SK-N-SH (cell line): ENCODE measurements around the gene BCAS3. TPM values are rescaled to one million over a fixed set of nuclear protein-coding genes. Genes with fewer than 3 reads are reported as not detected.

Experiments
- CTCF ChIA-PET: fragments of 300-600, 350-600 bp; formaldehyde crosslinking; extraction: SDS; loops from one replicate; lab custom pipeline; 2021; lab: Yijun Ruan, JAX
- POLR2A ChIA-PET: fragments of 350-600 bp; sonication (Branson Sonifier 250); formaldehyde crosslinking; extraction: SDS; loops from one replicate; lab custom pipeline; 2020; ENCODE audit warnings: antibody characterized with exemption, inconsistent platforms; lab: Yijun Ruan, JAX
- DNase-seq: peaks from one replicate; pipeline ENCODE4 v3.0.0; 2012
- H2AFZ ChIP-seq: fragments of 200-600 bp; sonication (generic); 2 replicates; pipeline ENCODE4 v1.8.1; 2016; ENCODE audit warnings: antibody characterized with exemption, mild to moderate bottlenecking, low read depth
- H3F3A ChIP-seq: fragments of 200-600 bp; sonication (generic); replicated peaks from 2 replicates; pipeline ENCODE3; 2016; ENCODE audit warnings: antibody characterized with exemption, mild to moderate bottlenecking; ENCODE audit not compliant: insufficient read depth
- H3K27ac ChIP-seq, 2 experiments: fragments of 200-500 bp in 1 of 2; fragments of 200-600 bp in 1 of 2; sonication (Bioruptor generic) in 1 of 2; sonication (generic), shearing (Covaris generic) in 1 of 2; 2 replicates each; pipeline versions ENCODE4 v1.5.1 to v1.6.1; 2014 to 2016; ENCODE audit warnings: low read depth in 2 of 2, inconsistent platforms in 1 of 2, low read length in 1 of 2, mild to moderate bottlenecking in 1 of 2, mixed read lengths in 1 of 2
- H3K27me3 ChIP-seq: fragments of 200-600 bp; sonication (generic), shearing (Covaris generic); 2 replicates; pipeline ENCODE4 v1.6.1; 2016; ENCODE audit warnings: mixed run types; ENCODE audit not compliant: insufficient read depth
- H3K36me3 ChIP-seq, 2 experiments: fragments of 200-500 bp in 1 of 2; fragments of 200-600 bp in 1 of 2; sonication (Bioruptor generic) in 1 of 2; sonication (generic) in 1 of 2; replicated peaks in 1 of 2; 2 replicates each; pipeline versions ENCODE3 to v1.5.1; 2014 to 2016; ENCODE audit warnings: low read length in 1 of 2, mild to moderate bottlenecking in 1 of 2; ENCODE audit not compliant: insufficient read depth in 2 of 2, control insufficient read depth in 1 of 2
- H3K4me1 ChIP-seq, 2 experiments: fragments of 200-500 bp in 1 of 2; fragments of 200-600 bp in 1 of 2; sonication (Bioruptor generic) in 1 of 2; sonication (generic), shearing (Covaris generic) in 1 of 2; 2 replicates each; pipeline versions ENCODE4 v1.5.1 to v1.6.1; 2014 to 2016; ENCODE audit warnings: low read depth in 1 of 2, low read length in 1 of 2, mixed run types in 1 of 2; ENCODE audit not compliant: insufficient read depth in 2 of 2, control insufficient read depth in 1 of 2
- H3K4me2 ChIP-seq: fragments of 200-600 bp; sonication (generic), shearing (Covaris generic); 2 replicates; pipeline ENCODE4 v1.6.1; 2017; ENCODE audit warnings: mixed run types
- H3K4me3 ChIP-seq, 2 experiments: fragments of 200-500 bp in 1 of 2; fragments of 200-600 bp in 1 of 2; sonication (Bioruptor generic) in 1 of 2; sonication (generic), shearing (Covaris generic) in 1 of 2; 2 replicates each; pipeline versions ENCODE4 v1.5.1 to v1.8.1; 2014 to 2016; ENCODE audit warnings: low read depth in 2 of 2, inconsistent platforms in 1 of 2, low read length in 1 of 2, mild to moderate bottlenecking in 1 of 2, mixed read lengths in 1 of 2, moderate library complexity in 1 of 2
- H3K79me2 ChIP-seq: fragments of 200-600 bp; sonication (generic); 2 replicates; pipeline ENCODE4 v1.8.1; 2017; ENCODE audit warnings: mild to moderate bottlenecking; ENCODE audit not compliant: insufficient read depth
- H3K9ac ChIP-seq: fragments of 200-600 bp; sonication (generic); 2 replicates; pipeline ENCODE4 v1.6.1; 2017; ENCODE audit warnings: mixed run types
- H3K9me2 ChIP-seq: fragments of 200-600 bp; sonication (generic); 2 replicates; pipeline ENCODE4 v1.6.1; 2017; ENCODE audit warnings: mixed run types
- H3K9me3 ChIP-seq: fragments of 200-600 bp; sonication (generic); 2 replicates; pipeline ENCODE4 v1.6.1; 2017; ENCODE audit warnings: mixed run types, mild to moderate bottlenecking, moderate library complexity
- H4K20me1 ChIP-seq: fragments of 200-600 bp; sonication (generic); 2 replicates; pipeline ENCODE4 v1.6.1; 2017; ENCODE audit warnings: mild to moderate bottlenecking, mixed run types; ENCODE audit not compliant: insufficient read depth
- EZH2phosphoT487 ChIP-seq: fragments of 200-600 bp; sonication (generic); IDR thresholded peaks from 2 replicates; pipeline ENCODE4 v1.6.1; 2017; ENCODE audit warnings: low read depth, mixed run types, mild to moderate bottlenecking, antibody characterized with exemption, moderate library complexity, borderline replicate concordance
- FOXM1 ChIP-seq: IDR thresholded peaks from 2 replicates; pipeline ENCODE4 v1.4.0; 2012; ENCODE audit warnings: low read depth, mild to moderate bottlenecking
- GATA2 ChIP-seq: sonication (generic); formaldehyde crosslinking; IDR thresholded peaks from 2 replicates; pipeline ENCODE4 v1.5.0; 2020; ENCODE audit warnings: mild to moderate bottlenecking, missing genetic modification reagents
- MXI1 ChIP-seq: IDR thresholded peaks from 2 replicates; pipeline ENCODE4 v1.6.1; 2012; ENCODE audit warnings: mild to moderate bottlenecking, low read depth, low read length, improper control_type of control experiment
- NFIC ChIP-seq: IDR thresholded peaks from 2 replicates; pipeline ENCODE4 v1.4.0; 2012; ENCODE audit warnings: borderline replicate concordance
- NRF1 ChIP-seq: IDR thresholded peaks from 2 replicates; pipeline ENCODE4 v1.6.1; 2012; ENCODE audit warnings: low read depth, mild to moderate bottlenecking, low read length
- RCOR1 ChIP-seq: fragments of 150-350 bp; IDR thresholded peaks from 2 replicates; pipeline ENCODE4 v1.6.1; 2017; ENCODE audit warnings: antibody characterized with exemption, low read length
- SIN3A ChIP-seq: IDR thresholded peaks from 2 replicates; pipeline ENCODE4 v1.6.1; 2012; ENCODE audit warnings: low read depth, mild to moderate bottlenecking, low read length, moderate library complexity, borderline replicate concordance
- TAF1 ChIP-seq: IDR thresholded peaks from 2 replicates; pipeline ENCODE4 v1.6.1; 2012; ENCODE audit warnings: low read depth, mild to moderate bottlenecking, low read length, moderate library complexity, borderline replicate concordance
- TCF12 ChIP-seq: IDR thresholded peaks from 2 replicates; pipeline ENCODE4 v1.4.0; 2012
- USF1 ChIP-seq: IDR thresholded peaks from 2 replicates; pipeline ENCODE4 v1.4.0; 2012; ENCODE audit warnings: low read depth, borderline replicate concordance
- WGBS: methylation state at CpG from one replicate; pipeline ENCODE4 v1.1.6; 2017; ENCODE audit warnings: low lambda C conversion rate; 5-methylcytosine and 5-hydroxymethylcytosine counted together
- polyA plus RNA-seq, 3 experiments: library from polyadenylated mRNA; depleted of rRNA; stranded (reverse); fragments of >200 nt; gene quantifications; 2 replicates each; pipeline ENCODE4 v1.2.3, GENCODE V29; 2012
- TF ChIP-seq, protein P1 (sequence below): IDR thresholded peaks from 2 replicates; pipeline ENCODE4 v1.4.0; 2012; ENCODE audit warnings: low read depth
- TF ChIP-seq, protein P2 (sequence below): fragments of 200-600 bp; sonication (generic); IDR thresholded peaks from 2 replicates; pipeline ENCODE4 v1.6.1; 2017; ENCODE audit warnings: antibody characterized with exemption, mild to moderate bottlenecking, moderate library complexity
- TF ChIP-seq, protein P3 (sequence below): IDR thresholded peaks from 2 replicates; pipeline ENCODE4 v1.4.0; 2012; ENCODE audit warnings: low read depth, borderline replicate concordance

BCAS3 gene
- polyA plus RNA-seq, 1 of the 3 experiments (the other 2 are of a cell fraction) = 5.9 TPM

DNA sequence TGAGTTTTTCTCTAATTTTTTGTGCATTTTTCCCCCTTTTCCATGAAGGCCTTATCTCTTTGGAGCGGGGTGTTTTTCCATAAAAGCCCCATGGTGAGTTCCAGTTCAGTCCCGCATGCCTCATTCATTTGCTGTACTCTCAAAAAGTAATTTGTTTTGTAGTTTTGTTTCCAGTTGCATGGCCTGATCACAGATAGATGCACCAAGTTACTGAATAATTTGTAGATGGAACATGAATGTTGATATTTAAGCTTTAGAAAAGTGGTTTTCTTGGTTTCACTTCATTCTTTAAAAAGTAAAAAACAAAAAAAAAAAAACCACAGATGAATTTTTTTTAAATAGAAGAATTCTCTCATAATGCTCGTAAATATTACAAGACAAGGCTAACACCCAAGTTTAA is 349.2 kb downstream of the BCAS3 start (continued):
- TF ChIP-seq, protein P1, sequence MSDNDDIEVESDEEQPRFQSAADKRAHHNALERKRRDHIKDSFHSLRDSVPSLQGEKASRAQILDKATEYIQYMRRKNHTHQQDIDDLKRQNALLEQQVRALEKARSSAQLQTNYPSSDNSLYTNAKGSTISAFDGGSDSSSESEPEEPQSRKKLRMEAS = no peak
- no peak for TF ChIP-seq SIN3A
- no peak for TF ChIP-seq NFIC

- POLR2A ChIA-PET = no interaction called here
Measured at GRCh38 chr17:61029181-61029580, 351.5 kb downstream of the BCAS3 start.

More at GRCh38 chr17:61029181-61029580, 351.5 kb downstream of the BCAS3 start:
- no peaks in the 10 kb centered on the region; a peak in 1 of 4 replicates for H3K4me1 ChIP-seq
- no peaks in the 10 kb centered on the region for H3F3A ChIP-seq
- no peak for TF ChIP-seq NFIC
- no peak for TF ChIP-seq TCF12
- no peak for TF ChIP-seq EZH2phosphoT487
- TF ChIP-seq TAF1 = no peak
- TF ChIP-seq NRF1 = no peak
- no peak for TF ChIP-seq USF1
- no peak for TF ChIP-seq MXI1
- TF ChIP-seq GATA2 (CRISPR knock-in tag) = no peak
- TF ChIP-seq, protein P2, sequence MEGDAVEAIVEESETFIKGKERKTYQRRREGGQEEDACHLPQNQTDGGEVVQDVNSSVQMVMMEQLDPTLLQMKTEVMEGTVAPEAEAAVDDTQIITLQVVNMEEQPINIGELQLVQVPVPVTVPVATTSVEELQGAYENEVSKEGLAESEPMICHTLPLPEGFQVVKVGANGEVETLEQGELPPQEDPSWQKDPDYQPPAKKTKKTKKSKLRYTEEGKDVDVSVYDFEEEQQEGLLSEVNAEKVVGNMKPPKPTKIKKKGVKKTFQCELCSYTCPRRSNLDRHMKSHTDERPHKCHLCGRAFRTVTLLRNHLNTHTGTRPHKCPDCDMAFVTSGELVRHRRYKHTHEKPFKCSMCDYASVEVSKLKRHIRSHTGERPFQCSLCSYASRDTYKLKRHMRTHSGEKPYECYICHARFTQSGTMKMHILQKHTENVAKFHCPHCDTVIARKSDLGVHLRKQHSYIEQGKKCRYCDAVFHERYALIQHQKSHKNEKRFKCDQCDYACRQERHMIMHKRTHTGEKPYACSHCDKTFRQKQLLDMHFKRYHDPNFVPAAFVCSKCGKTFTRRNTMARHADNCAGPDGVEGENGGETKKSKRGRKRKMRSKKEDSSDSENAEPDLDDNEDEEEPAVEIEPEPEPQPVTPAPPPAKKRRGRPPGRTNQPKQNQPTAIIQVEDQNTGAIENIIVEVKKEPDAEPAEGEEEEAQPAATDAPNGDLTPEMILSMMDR = no peak
- TF ChIP-seq, protein P3, sequence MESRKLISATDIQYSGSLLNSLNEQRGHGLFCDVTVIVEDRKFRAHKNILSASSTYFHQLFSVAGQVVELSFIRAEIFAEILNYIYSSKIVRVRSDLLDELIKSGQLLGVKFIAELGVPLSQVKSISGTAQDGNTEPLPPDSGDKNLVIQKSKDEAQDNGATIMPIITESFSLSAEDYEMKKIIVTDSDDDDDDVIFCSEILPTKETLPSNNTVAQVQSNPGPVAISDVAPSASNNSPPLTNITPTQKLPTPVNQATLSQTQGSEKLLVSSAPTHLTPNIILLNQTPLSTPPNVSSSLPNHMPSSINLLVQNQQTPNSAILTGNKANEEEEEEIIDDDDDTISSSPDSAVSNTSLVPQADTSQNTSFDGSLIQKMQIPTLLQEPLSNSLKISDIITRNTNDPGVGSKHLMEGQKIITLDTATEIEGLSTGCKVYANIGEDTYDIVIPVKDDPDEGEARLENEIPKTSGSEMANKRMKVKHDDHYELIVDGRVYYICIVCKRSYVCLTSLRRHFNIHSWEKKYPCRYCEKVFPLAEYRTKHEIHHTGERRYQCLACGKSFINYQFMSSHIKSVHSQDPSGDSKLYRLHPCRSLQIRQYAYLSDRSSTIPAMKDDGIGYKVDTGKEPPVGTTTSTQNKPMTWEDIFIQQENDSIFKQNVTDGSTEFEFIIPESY = no peak
- no peak for TF ChIP-seq FOXM1
- no peak for TF ChIP-seq RCOR1
- peaks cover 0 to 2% of the 10 kb centered on the region in 2 experiments for H3K36me3 ChIP-seq
- H3K79me2 ChIP-seq = no peaks in the 10 kb centered on the region
- no peaks in the 10 kb centered on the region for H4K20me1 ChIP-seq
- no peaks in the 10 kb centered on the region for H3K27me3 ChIP-seq
- no peak overlapping the region for H3K27ac ChIP-seq
- H3K9ac ChIP-seq = no peak overlapping the region
- no peak for DNase-seq
- no peak overlapping the region for H2AFZ ChIP-seq
- WGBS = 89% methylated on average over 4 of the region's 4 CpGs
- no peak overlapping the region for H3K4me2 ChIP-seq
- H3K9me3 ChIP-seq = no peaks in the 10 kb centered on the region
- CTCF ChIA-PET = interaction anchor here (0.7 to 1.3 kb wide), 5 partner anchors 9 to 365 kb away, joined by 3 to 4 read pairs (median 3); no protein-coding TSS in a partner anchor
- no peaks in the 10 kb centered on the region for H3K9me2 ChIP-seq
- no peak overlapping the region for H3K4me3 ChIP-seq
